Measurements from ENCODE around the gene ZNF737. TPM values are rescaled to one million over a fixed set of nuclear protein-coding genes. Genes with fewer than 3 reads are reported as not detected.
A peak's percentile ranks its signal among the peaks of the same experiment; 100 is the strongest.

Gene ZNF737
- total and polyA plus RNA-seq, 2 of the 13 experiments (the other 11 are each of a cell fraction or from before 2014, with no cell fraction given) = 2.0 to 5.0 TPM

GRCh38 chr19:20565321-20566018 lies at the start of gene ZNF737 (continued):
- TF ChIP-seq ZSCAN12 (CRISPR knock-in tag; IDR thresholded peaks at IDR 0.05) (no peak), KAT8 (CRISPR knock-in tag; IDR thresholded peaks at IDR 0.05) (peak; percentile 77), NFRKB (IDR thresholded peaks at IDR 0.05) (no peak), ZNF839 (CRISPR knock-in tag; IDR thresholded peaks at IDR 0.05; ENCODE audit: borderline replicate concordance) (no peak), STAT5B (CRISPR knock-in tag; IDR thresholded peaks at IDR 0.05) (no peak), ZNF788 (CRISPR knock-in tag; IDR thresholded peaks at IDR 0.05; ENCODE audit: borderline replicate concordance) (peak; percentile 67; the same call in 1 of the 2 replicates), ZNF577 (CRISPR knock-in tag; IDR thresholded peaks at IDR 0.05; ENCODE audit: borderline replicate concordance, low read depth) (no peak), DMAP1 (CRISPR knock-in tag; IDR thresholded peaks at IDR 0.05) (0 out of 2 replicates have a peak, but pooled peaks have one; percentile 25), NCOA5 (CRISPR knock-in tag; IDR thresholded peaks at IDR 0.05) (no peak), ELF4 (CRISPR knock-in tag; IDR thresholded peaks at IDR 0.05; ENCODE audit: borderline replicate concordance) (peak; percentile 88; the same call in 1 of the 2 replicates), ZNF33B (CRISPR knock-in tag; IDR thresholded peaks at IDR 0.05) (0 out of 2 replicates have a peak, but pooled peaks have one; percentile 28), GLMP (CRISPR knock-in tag; IDR thresholded peaks at IDR 0.05; ENCODE audit: borderline replicate concordance) (0 out of 2 replicates have a peak, but pooled peaks have one; percentile 50), REPIN1 (CRISPR knock-in tag; IDR thresholded peaks at IDR 0.05; ENCODE audit: borderline replicate concordance, low read depth) (0 out of 2 replicates have a peak, but pooled peaks have one; percentile 40)
- TF ChIP-seq, protein P1, sequence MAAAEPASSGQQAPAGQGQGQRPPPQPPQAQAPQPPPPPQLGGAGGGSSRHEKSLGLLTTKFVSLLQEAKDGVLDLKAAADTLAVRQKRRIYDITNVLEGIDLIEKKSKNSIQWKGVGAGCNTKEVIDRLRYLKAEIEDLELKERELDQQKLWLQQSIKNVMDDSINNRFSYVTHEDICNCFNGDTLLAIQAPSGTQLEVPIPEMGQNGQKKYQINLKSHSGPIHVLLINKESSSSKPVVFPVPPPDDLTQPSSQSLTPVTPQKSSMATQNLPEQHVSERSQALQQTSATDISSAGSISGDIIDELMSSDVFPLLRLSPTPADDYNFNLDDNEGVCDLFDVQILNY (CRISPR knock-in tag; conservative IDR thresholded peaks at IDR 0.05) = no peak; the same call in 1 of the 2 replicates
- TF ChIP-seq, protein P2, sequence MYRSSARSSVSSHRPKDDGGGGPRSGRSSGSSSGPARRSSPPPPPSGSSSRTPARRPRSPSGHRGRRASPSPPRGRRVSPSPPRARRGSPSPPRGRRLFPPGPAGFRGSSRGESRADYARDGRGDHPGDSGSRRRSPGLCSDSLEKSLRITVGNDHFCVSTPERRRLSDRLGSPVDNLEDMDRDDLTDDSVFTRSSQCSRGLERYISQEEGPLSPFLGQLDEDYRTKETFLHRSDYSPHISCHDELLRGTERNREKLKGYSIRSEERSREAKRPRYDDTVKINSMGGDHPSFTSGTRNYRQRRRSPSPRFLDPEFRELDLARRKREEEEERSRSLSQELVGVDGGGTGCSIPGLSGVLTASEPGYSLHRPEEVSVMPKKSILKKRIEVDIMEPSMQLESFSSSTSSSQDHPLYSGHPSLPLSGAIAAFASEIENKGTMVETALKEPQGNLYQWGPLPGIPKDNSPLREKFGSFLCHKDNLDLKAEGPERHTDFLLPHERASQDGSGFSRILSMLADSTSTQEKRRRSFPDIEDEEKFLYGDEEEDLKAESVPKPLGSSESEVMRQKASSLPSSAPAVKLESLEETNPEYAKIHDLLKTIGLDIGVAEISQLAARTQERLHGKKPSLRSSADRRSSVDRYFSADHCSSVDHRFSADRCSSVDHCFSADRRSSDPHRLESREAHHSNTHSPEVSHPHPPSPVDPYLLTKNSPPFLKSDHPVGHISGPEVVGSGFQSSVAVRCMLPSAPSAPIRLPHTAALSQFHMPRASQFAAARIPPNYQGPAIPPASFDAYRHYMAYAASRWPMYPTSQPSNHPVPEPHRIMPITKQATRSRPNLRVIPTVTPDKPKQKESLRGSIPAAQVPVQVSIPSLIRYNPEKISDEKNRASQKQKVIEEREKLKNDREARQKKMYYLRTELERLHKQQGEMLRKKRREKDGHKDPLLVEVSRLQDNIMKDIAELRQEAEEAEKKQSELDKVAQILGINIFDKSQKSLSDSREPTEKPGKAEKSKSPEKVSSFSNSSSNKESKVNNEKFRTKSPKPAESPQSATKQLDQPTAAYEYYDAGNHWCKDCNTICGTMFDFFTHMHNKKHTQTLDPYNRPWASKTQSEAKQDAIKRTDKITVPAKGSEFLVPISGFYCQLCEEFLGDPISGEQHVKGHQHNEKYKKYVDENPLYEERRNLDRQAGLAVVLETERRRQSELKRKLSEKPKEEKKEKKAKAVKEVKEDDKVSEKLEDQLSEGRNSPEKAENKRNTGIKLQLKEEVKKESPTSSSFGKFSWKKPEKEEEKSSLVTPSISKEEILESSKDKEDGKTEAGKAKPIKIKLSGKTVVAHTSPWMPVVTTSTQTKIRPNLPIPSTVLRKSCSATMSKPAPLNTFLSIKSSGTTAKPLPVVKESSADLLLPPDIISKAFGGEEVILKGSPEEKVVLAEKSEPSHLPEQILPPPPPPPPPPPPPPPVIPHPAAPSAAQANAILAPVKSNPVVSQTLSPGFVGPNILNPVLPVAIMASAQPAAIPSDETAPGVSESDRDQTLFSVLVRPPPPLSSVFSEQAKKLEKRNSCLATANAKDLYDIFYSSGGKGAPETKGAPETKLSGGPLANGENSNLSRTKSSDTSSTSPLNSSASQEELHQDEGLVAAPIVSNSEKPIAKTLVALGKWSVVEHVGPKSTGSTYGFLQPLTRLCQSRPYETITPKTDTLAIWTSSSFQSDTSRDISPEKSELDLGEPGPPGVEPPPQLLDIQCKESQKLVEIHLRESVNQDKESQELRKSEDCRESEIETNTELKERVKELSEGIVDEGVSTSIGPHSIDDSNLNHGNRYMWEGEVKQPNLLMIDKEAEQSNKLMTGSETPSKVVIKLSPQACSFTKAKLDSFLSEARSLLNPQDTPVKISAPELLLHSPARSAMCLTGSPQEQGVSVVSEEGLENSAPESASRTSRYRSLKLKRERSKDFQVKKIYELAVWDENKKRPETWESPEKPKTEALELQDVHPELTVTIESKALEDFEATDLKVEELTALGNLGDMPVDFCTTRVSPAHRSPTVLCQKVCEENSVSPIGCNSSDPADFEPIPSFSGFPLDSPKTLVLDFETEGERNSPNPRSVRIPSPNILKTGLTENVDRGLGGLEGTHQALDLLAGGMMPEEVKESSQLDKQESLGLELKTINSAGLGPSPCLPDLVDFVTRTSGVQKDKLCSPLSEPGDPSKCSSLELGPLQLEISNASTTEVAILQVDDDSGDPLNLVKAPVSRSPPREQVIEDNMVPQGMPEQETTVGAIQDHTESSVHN (CRISPR knock-in tag; IDR thresholded peaks at IDR 0.05) = no peak
- TF ChIP-seq, protein P3, sequence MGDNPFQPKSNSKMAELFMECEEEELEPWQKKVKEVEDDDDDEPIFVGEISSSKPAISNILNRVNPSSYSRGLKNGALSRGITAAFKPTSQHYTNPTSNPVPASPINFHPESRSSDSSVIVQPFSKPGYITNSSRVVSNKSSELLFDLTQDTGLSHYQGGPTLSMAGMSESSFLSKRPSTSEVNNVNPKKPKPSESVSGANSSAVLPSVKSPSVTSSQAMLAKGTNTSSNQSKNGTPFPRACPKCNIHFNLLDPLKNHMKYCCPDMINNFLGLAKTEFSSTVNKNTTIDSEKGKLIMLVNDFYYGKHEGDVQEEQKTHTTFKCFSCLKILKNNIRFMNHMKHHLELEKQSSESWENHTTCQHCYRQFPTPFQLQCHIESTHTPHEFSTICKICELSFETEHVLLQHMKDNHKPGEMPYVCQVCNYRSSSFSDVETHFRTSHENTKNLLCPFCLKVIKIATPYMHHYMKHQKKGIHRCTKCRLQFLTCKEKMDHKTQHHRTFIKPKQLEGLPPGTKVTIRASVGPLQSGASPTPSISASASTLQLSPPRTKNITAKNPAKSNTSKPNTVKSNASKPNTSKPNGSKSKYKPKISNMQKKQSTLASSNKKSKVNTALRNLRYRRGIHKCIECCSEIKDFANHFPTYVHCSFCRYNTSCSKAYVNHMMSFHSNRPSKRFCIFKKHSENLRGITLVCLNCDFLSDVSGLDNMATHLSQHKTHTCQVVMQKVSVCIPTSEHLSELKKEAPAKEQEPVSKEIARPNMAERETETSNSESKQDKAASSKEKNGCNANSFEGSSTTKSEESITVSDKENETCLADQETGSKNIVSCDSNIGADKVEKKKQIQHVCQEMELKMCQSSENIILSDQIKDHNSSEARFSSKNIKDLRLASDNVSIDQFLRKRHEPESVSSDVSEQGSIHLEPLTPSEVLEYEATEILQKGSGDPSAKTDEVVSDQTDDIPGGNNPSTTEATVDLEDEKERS (CRISPR knock-in tag; IDR thresholded peaks at IDR 0.05) = peak; percentile 85; the same call in 1 of the 2 replicates

Data from HepG2 (cell line).